ENCODE results near the gene POP5. TPM values are rescaled to one million over a fixed set of nuclear protein-coding genes. Genes with fewer than 3 reads are reported as not detected.

The POP5 gene
- total and polyA plus RNA-seq, 2 experiments from 2014 or later, result 52.4 to 140 TPM

DNA sequence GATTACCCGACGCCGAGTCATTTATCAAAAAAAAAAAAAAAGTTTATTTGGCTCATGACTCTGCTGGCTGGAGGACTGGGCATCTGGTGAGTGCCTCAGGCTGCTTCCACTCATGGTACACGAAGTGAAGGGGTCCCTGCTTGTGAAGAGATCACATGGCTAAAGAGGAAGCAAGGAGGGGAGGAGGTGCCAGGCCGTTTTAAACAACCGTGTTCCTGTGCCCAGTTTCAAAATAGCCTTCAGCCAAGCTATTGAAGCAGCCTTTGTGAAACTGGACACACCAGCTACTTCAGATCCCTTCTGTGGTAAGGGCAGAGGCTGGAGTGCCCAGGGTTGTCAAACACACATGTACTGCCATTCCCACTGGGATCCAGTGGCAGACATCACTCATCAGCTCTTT, 7.6 kb downstream of the POP5 start:
- no peak overlapping the region for H2AFZ ChIP-seq
- H3K9me2 ChIP-seq (ENCODE audit: insufficient read depth), result no peaks in the 10 kb centered on the region
- DNase-seq (ENCODE audit: low spot score) (no peak), ATAC-seq (no peak)
- H3K4me2 ChIP-seq, result no peak overlapping the region
- H3K4me3 ChIP-seq, result no peak overlapping the region
- TF ChIP-seq EZH2phosphoT487 (IDR thresholded peaks at IDR 0.05; ENCODE audit: unreplicated experiment), result no peak
- TF ChIP-seq EZH2 (IDR thresholded peaks at IDR 0.05; ENCODE audit: low read depth, unreplicated experiment), result no peak
- TF ChIP-seq ZNF331 (CRISPR knock-in tag; IDR thresholded peaks at IDR 0.05; ENCODE audit: low read depth), result no peak
- no peak for TF ChIP-seq REST (IDR thresholded peaks at IDR 0.05; ENCODE audit: unreplicated experiment)
- no peak for TF ChIP-seq CREB1 (CRISPR knock-in tag; IDR thresholded peaks at IDR 0.05; ENCODE audit: low read depth)
- TF ChIP-seq JUNB (IDR thresholded peaks at IDR 0.05; ENCODE audit: unreplicated experiment), result no peak
- TF ChIP-seq, protein P1, sequence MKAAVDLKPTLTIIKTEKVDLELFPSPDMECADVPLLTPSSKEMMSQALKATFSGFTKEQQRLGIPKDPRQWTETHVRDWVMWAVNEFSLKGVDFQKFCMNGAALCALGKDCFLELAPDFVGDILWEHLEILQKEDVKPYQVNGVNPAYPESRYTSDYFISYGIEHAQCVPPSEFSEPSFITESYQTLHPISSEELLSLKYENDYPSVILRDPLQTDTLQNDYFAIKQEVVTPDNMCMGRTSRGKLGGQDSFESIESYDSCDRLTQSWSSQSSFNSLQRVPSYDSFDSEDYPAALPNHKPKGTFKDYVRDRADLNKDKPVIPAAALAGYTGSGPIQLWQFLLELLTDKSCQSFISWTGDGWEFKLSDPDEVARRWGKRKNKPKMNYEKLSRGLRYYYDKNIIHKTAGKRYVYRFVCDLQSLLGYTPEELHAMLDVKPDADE (IDR thresholded peaks at IDR 0.05), result no peak
- TF ChIP-seq STAT1 (IDR thresholded peaks at IDR 0.05; ENCODE audit: unreplicated experiment), result no peak
- no peak for TF ChIP-seq POLR2AphosphoS5 (IDR thresholded peaks at IDR 0.05; ENCODE audit: low read depth)
- no peak for TF ChIP-seq NANOG (IDR thresholded peaks at IDR 0.05; ENCODE audit: borderline replicate concordance)
- TF ChIP-seq CTCF (conservative IDR thresholded peaks at IDR 0.05; ENCODE audit: low read depth in 2 of 2), result no peak
- TF ChIP-seq ZNF114 (CRISPR knock-in tag; IDR thresholded peaks at IDR 0.05), result no peak
- no peak for TF ChIP-seq ZNF462 (CRISPR knock-in tag; IDR thresholded peaks at IDR 0.05)
- no peak overlapping the region for H3K27ac ChIP-seq (ENCODE audit: low read depth)
- no peaks in the 10 kb centered on the region for H3K4me1 ChIP-seq (ENCODE audit: insufficient read depth)
- Mint-ChIP-seq H3K27me3 (ENCODE audit: insufficient read depth, low read depth, poor library complexity) (peaks cover 1% of the 10 kb centered on the region), H3K4me1 (no peaks in the 10 kb centered on the region), H3K4me3 (no peak overlapping the region), H3K9me3 (no peaks in the 10 kb centered on the region), H3K36me3 (ENCODE audit: low read depth) (peaks cover 94% of the 10 kb centered on the region), H3K27ac (no peak overlapping the region)
- H3F3A ChIP-seq (replicated peaks; ENCODE audit: low read depth), result peaks cover 25% of the 10 kb centered on the region; the same call in 1 of the 2 replicates
- peaks cover 17% of the 10 kb centered on the region for H4K20me1 ChIP-seq (replicated peaks; ENCODE audit: insufficient read depth)
- peaks cover 75% of the 10 kb centered on the region for H3K36me3 ChIP-seq (ENCODE audit: insufficient read depth)
- no peaks in the 10 kb centered on the region for H3K27me3 ChIP-seq (ENCODE audit: insufficient read depth)
- no peaks in the 10 kb centered on the region; the same call in 1 of the 2 replicates for H3K79me2 ChIP-seq (replicated peaks; ENCODE audit: insufficient read depth)
